ENCODE results near the gene GRHL3.

GRHL3 gene

DNA sequence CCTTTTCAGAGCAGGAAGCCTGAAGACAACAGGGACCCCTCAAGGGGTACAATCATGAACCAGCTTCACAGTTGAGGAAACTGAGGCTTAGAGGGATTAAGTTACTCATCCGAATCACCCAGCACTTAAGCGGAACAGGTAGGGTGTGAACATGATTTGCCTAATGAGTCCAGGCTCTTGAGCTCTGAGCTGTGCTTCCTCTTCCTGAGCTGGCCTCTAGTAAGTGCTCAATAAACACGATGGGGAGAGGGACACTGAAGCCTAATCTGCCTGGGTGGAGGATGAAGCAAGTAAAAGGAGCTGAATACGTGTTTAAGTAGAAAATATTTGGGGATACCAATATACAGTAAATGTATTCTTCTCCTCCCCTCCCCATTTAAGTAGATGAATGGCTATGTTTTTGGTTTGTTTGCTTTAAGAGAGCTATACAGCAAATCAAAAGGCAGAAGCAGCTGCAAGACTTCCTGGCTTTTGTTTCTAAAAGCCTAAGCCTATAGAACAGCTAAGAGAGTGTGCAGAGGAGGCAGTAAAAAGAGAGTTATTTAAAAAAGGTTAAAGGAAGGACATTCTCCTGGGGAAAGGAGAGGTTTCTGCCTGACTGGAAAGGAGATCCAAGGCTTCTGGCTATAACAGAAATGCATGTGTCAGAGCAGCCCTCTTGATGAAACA lies 74.0 kb downstream of the GRHL3 start:
- no peak for DNase-seq (ENCODE audit: low read depth in 2 of 2)

DNA sequence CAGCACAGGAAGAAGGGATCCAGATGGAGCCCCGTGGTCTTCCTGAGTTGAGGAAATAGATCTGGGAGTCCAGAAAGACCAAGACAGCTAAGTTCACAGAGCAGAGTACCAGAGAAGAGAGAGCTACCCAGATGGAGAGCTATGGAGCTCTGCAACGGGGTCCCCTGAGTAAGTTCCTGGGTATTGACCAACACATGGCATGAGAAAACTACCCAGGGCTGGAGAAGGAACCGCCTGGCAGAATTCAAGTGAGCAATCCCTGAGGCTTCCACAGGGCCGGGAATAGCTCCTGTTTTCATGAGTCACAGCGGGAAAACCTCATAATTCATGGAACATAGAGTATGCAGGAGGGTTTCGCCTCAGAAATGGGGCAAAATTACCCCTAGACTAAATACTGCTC lies 74.7 kb downstream of the GRHL3 start:
- no peak for DNase-seq (ENCODE audit: low read depth in 2 of 2)

DNA sequence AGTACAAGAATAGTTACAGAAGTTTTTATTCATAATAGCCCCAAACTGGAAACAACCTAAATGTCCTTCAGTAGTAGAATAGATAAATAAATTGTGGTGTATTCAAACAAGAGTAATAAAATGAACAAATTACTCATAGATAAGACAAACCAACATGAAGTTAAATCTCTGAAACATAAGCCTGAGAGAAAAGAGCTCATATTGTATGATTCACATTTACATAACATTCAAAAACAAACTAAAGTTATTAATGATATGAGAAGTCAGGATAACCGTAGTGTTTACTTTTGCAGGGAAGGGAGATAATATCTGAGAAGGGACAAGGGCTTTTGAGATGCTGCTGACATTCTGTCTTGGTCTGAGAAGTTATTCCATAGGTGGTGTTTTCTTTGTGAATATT lies 80.9 kb downstream of the GRHL3 start:
- DNase-seq (ENCODE audit: low read depth in 2 of 2) = no peak

DNA sequence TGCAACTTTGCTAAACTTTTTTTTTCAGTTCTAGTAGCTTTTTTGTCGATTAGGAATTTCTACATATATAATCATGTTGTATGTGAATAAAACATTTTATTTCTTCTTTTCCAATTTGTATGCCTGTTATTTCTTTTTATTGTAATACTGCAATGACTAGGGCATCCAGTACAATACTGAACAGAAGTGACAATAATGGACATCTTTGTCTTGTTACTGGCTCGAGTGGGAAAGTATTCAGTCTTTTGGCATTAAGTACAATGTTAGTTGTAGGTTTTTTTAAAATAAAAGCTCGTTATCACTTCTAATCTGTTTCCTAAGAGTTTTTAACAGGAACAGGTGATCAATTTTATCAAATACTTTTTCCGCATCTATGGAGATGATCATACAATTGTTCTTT lies 84.6 kb downstream of the GRHL3 start:
- DNase-seq (ENCODE audit: low read depth in 2 of 2) = no peak

Measured in activated CD4-positive, alpha-beta T cell treated with anti-CD3 and anti-CD28 coated beads for 24 hours (primary cell).